HepG2 (cell line): Measurements from ENCODE around the gene DENND5B.

Experiments
- CCAR2 ChIP-seq: fragments of 200-400 bp; formaldehyde crosslinking; optimal IDR thresholded peaks from 2 replicates; pipeline ENCODE3; 2018; ENCODE audit warnings: low read depth, mild to moderate bottlenecking, low read length, moderate library complexity
- CREB1 ChIP-seq, 2 experiments: fragments of 450-650 bp in 1 of 2; IDR thresholded peaks; 2 replicates each; pipeline ENCODE4 v1.6.1; 2016 to 2017; ENCODE audit warnings: control low read depth in 1 of 2, mild to moderate bottlenecking in 1 of 2, missing compliant biosample characterization in 1 of 2, missing genetic modification characterization in 1 of 2
- POLR2A ChIP-seq, 2 experiments: IDR thresholded peaks; 2 replicates each; pipeline ENCODE4 v1.6.1; 2011; ENCODE audit warnings: low read depth in 2 of 2, low read length in 2 of 2, mild to moderate bottlenecking in 1 of 2, moderate library complexity in 1 of 2; ENCODE audit not compliant: insufficient read depth in 1 of 2
- SIN3B ChIP-seq: fragments of 150-350 bp; IDR thresholded peaks from 2 replicates; pipeline ENCODE4 v1.6.1; 2014; ENCODE audit warnings: low read length
- TF ChIP-seq, protein P1 (sequence below): sonication (generic); formaldehyde crosslinking; IDR thresholded peaks from 2 replicates; pipeline ENCODE4 v1.5.0; 2020; ENCODE audit warnings: mild to moderate bottlenecking, missing genetic modification reagents, moderate library complexity
- TF ChIP-seq, protein P2 (sequence below): sonication (generic); formaldehyde crosslinking; IDR thresholded peaks from 2 replicates; pipeline ENCODE4 v1.5.0; 2020; ENCODE audit warnings: mild to moderate bottlenecking, missing genetic modification reagents
- TF ChIP-seq, protein P3 (sequence below): sonication (generic); formaldehyde crosslinking; IDR thresholded peaks from 2 replicates; pipeline ENCODE4 v1.4.0; 2020; ENCODE audit warnings: missing genetic modification reagents

DNA sequence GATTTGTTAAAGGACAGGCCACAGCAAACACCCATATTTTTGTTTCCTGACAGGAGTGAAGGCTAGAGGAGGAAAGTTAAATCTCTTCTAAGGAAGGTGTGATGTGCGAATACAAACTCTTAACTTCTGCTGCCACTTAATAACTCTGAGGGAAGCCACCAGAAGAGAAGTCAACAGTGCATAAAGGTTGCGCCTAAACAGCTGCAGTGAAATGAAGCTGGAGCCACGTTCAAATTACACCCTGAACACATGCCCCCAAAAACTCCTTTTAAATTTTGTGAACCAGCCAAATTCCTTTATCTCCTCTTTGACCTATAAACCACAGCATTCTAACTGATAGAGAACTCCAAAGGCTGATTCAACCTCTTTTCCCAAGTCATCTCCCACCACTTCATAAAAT lies 22.4 kb downstream of the DENND5B start:
- TF ChIP-seq POLR2A (IDR thresholded peaks at IDR 0.05; ENCODE audit: insufficient read depth in 1 of 2, low read depth in 2 of 2, low read length in 2 of 2): no peak
- TF ChIP-seq, protein P1, sequence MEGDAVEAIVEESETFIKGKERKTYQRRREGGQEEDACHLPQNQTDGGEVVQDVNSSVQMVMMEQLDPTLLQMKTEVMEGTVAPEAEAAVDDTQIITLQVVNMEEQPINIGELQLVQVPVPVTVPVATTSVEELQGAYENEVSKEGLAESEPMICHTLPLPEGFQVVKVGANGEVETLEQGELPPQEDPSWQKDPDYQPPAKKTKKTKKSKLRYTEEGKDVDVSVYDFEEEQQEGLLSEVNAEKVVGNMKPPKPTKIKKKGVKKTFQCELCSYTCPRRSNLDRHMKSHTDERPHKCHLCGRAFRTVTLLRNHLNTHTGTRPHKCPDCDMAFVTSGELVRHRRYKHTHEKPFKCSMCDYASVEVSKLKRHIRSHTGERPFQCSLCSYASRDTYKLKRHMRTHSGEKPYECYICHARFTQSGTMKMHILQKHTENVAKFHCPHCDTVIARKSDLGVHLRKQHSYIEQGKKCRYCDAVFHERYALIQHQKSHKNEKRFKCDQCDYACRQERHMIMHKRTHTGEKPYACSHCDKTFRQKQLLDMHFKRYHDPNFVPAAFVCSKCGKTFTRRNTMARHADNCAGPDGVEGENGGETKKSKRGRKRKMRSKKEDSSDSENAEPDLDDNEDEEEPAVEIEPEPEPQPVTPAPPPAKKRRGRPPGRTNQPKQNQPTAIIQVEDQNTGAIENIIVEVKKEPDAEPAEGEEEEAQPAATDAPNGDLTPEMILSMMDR (CRISPR knock-in tag): no peak
- TF ChIP-seq CREB1 (IDR thresholded peaks at IDR 0.05): no peak
- TF ChIP-seq CREB1 (CRISPR knock-in tag; IDR thresholded peaks at IDR 0.05): no peak
- no peak for TF ChIP-seq CCAR2
- TF ChIP-seq, protein P2, sequence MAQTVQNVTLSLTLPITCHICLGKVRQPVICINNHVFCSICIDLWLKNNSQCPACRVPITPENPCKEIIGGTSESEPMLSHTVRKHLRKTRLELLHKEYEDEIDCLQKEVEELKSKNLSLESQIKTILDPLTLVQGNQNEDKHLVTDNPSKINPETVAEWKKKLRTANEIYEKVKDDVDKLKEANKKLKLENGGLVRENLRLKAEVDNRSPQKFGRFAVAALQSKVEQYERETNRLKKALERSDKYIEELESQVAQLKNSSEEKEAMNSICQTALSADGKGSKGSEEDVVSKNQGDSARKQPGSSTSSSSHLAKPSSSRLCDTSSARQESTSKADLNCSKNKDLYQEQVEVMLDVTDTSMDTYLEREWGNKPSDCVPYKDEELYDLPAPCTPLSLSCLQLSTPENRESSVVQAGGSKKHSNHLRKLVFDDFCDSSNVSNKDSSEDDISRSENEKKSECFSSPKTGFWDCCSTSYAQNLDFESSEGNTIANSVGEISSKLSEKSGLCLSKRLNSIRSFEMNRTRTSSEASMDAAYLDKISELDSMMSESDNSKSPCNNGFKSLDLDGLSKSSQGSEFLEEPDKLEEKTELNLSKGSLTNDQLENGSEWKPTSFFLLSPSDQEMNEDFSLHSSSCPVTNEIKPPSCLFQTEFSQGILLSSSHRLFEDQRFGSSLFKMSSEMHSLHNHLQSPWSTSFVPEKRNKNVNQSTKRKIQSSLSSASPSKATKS (CRISPR knock-in tag): no peak
- no peak for TF ChIP-seq SIN3B
- TF ChIP-seq, protein P3, sequence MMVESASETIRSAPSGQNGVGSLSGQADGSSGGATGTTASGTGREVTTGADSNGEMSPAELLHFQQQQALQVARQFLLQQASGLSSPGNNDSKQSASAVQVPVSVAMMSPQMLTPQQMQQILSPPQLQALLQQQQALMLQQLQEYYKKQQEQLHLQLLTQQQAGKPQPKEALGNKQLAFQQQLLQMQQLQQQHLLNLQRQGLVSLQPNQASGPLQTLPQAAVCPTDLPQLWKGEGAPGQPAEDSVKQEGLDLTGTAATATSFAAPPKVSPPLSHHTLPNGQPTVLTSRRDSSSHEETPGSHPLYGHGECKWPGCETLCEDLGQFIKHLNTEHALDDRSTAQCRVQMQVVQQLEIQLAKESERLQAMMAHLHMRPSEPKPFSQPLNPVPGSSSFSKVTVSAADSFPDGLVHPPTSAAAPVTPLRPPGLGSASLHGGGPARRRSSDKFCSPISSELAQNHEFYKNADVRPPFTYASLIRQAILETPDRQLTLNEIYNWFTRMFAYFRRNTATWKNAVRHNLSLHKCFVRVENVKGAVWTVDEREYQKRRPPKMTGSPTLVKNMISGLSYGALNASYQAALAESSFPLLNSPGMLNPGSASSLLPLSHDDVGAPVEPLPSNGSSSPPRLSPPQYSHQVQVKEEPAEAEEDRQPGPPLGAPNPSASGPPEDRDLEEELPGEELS: no peak
